Measurements from ENCODE around the gene STK32B. TPM values are rescaled to one million over a fixed set of nuclear protein-coding genes. Genes with fewer than 3 reads are reported as not detected.

Gene STK32B
- total and polyA plus RNA-seq, 2 of the 8 experiments (the other 6 are each of a cell fraction or from before 2014, with no cell fraction given) = 2.3 to 2.5 TPM

DNA sequence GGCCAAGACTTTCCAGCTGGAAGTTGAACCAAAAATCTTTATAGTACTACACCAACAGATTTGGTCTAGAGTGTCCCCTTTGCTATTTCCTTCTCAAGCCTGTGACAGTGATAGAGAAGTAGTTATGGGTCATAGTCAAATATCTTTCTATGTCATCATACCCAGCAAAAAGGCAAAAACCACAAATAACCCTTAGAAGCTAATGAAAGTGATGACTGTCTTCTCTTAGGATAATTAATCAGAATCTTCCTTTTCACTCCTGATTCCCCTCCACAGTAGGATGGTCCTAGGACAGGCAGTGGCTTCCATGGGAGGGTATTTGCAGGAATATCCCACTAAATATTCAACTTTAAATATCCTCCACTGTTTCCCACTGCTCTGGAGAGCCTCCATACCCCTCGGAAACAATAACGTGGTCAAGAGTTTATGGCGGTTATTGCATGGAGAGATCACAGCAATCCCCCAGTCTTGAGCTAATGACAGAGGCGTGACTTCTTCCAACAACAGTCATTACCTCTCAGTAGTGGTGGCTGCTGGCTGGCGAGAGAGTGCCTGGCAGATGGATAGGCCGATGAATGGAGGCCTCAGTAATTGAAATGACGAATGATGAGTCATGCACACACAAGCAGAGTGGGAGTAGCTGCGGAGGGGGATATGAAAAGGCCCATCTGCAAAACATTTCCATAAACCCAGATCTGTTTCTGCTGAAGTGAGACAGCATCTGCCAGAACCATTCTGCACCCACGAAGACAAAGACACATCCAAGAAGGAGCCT, 154.9 kb downstream of the STK32B start:
- Histone ChIP-seq H3K9me3 (ENCODE audit: insufficient read depth in 2 of 2, low read depth in 1 of 2, low read length in 1 of 2) (peaks cover 3 to 9% of the 10 kb centered on the region in 2 experiments; a peak in 3 of 4 replicates), H3K27me3 (replicated peaks in 1 of 4; ENCODE audit: control insufficient read depth in 3 of 4, extremely low read depth in 1 of 4, insufficient read depth in 3 of 4, low read length in 3 of 4) (no peaks in the 10 kb centered on the region), H3K4ac (replicated peaks; ENCODE audit: insufficient read length, low read depth, low read length) (no peak overlapping the region), H2BK12ac (ENCODE audit: low read depth, low read length) (no peak overlapping the region), H3K56ac (replicated peaks; ENCODE audit: insufficient read length, low read depth, low read length) (no peak overlapping the region), H4K20me1 (replicated peaks in 1 of 2; ENCODE audit: control insufficient read depth in 1 of 2, insufficient read depth in 2 of 2, low read length in 2 of 2) (no peaks in the 10 kb centered on the region), H2BK120ac (replicated peaks; ENCODE audit: low read depth, low read length) (no peak overlapping the region), H3K14ac (ENCODE audit: insufficient read length) (no peak overlapping the region), H3K79me2 (ENCODE audit: control insufficient read depth in 1 of 2, insufficient read depth in 2 of 2, low read length in 2 of 2) (no peaks in the 10 kb centered on the region), H4K5ac (ENCODE audit: insufficient read length, low read depth, low read length) (no peak overlapping the region), H3K9ac (replicated peaks in 1 of 4; ENCODE audit: extremely low read depth in 1 of 4, low read depth in 3 of 4, low read length in 3 of 4) (no peak overlapping the region), H3K4me3 (ENCODE audit: extremely low read depth in 1 of 4, insufficient read depth in 2 of 4, low read depth in 3 of 4, low read length in 4 of 4) (no peak overlapping the region), H2AK5ac (ENCODE audit: low read depth, low read length) (no peak overlapping the region), H3K36me3 (ENCODE audit: control insufficient read depth in 2 of 4, insufficient read depth in 4 of 4, low read length in 3 of 4) (no peaks in the 10 kb centered on the region), H3K23me2 (ENCODE audit: low read depth, low read length) (no peaks in the 10 kb centered on the region), H3K79me1 (ENCODE audit: low read depth, low read length) (no peaks in the 10 kb centered on the region), H3K4me1 (replicated peaks in 1 of 4; ENCODE audit: control insufficient read depth in 3 of 4, insufficient read depth in 4 of 4, low read length in 3 of 4) (peaks cover 0 to 14% (median 3%) of the 10 kb centered on the region in 4 experiments; a peak in 4 of 7 replicates), H2BK5ac (ENCODE audit: low read depth, low read length) (no peak overlapping the region), H2BK20ac (ENCODE audit: low read length) (no peak overlapping the region), H2AFZ (ENCODE audit: low read length) (no peak overlapping the region), H4K8ac (ENCODE audit: extremely low read depth, insufficient read depth, low read length) (no peak overlapping the region), H4K91ac (replicated peaks; ENCODE audit: insufficient read length, low read length) (no peak overlapping the region), H3K27ac (ENCODE audit: low read depth, low read length) (no peak overlapping the region), H2BK15ac (ENCODE audit: low read length) (no peak overlapping the region), H3K18ac (ENCODE audit: extremely low read depth, low read length) (no peak overlapping the region), H3K23ac (ENCODE audit: insufficient read length) (no peak overlapping the region), H3K4me2 (ENCODE audit: insufficient read depth in 1 of 2, low read depth in 2 of 2, low read length in 2 of 2) (no peak overlapping the region)
- TF ChIP-seq, protein P1, sequence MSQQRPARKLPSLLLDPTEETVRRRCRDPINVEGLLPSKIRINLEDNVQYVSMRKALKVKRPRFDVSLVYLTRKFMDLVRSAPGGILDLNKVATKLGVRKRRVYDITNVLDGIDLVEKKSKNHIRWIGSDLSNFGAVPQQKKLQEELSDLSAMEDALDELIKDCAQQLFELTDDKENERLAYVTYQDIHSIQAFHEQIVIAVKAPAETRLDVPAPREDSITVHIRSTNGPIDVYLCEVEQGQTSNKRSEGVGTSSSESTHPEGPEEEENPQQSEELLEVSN (IDR thresholded peaks at IDR 0.05) = no peak
- TF ChIP-seq NANOG (IDR thresholded peaks at IDR 0.05; ENCODE audit: insufficient read depth, low read depth, low read length, poor library complexity, severe bottlenecking) = no peak
- TF ChIP-seq JUND (IDR thresholded peaks at IDR 0.05; ENCODE audit: low read length) = 0 out of 2 replicates have a peak, but pooled peaks have one; percentile 9
- ChIA-PET POLR2A (ENCODE audit: partially characterized antibody) (no interaction called here), CTCF (ENCODE audit: partially characterized antibody) (no interaction called here)
- DNase-seq (ENCODE audit: low read depth in 1 of 2, low spot score in 2 of 2) (no peak), FAIRE-seq (no peak)
- 88% methylated on average over 9 of the region's 9 CpGs; no CpG with 5 or more reads in 1 of the 2 experiments for WGBS, 2 experiments (ENCODE audit: extremely low coverage in 1 of 2, insufficient coverage in 1 of 2, insufficient read length in 1 of 2, insufficient replicate concordance in 2 of 2, low coverage in 1 of 2, low lambda C conversion rate in 2 of 2, missing lambda C conversion rate in 1 of 2)

Data from H1 (cell line).